HepG2 (cell line): ENCODE measurements around the gene CLMP. TPM values are rescaled to one million over a fixed set of nuclear protein-coding genes. Genes with fewer than 3 reads are reported as not detected.

Experiments used
- ATAC-seq: fragments of 200-7000 bp; cut with Tn5 transposase; 3 replicates; pipeline ENCODE4 v1.9.1; 2020; ENCODE audit warnings: mild to moderate bottlenecking, moderate library complexity
- BruUV-seq: library from RNA; stranded (reverse); fragments of 400-500 nt; replicated peaks from 2 replicates; lab custom pipeline; 2021; lab: Mats Ljungman, UMichigan
- CTCF ChIA-PET: fragments of 300-600 bp; formaldehyde crosslinking; extraction: SDS; loops from one replicate; lab custom pipeline; 2021; ENCODE audit warnings: low total read pairs, inconsistent platforms, low intra/inter-chr PET ratio; lab: Yijun Ruan, JAX
- POLR2A ChIA-PET: fragments of 350-600 bp; sonication (Branson Sonifier 250); formaldehyde crosslinking; loops from one replicate; lab custom pipeline; 2020; ENCODE audit warnings: antibody characterized with exemption, inconsistent platforms; lab: Yijun Ruan, JAX
- DNase-seq: peaks from one replicate; pipeline ENCODE4 v3.0.0-alpha.2; 2015; ENCODE audit warnings: low spot score
- FAIRE-seq: peaks from 3 replicates; lab custom pipeline; 2011; peaks lifted over from hg19 to GRCh38; lab: Jason Lieb, UNC
- H2AFZ ChIP-seq: one replicate; pipeline ENCODE4 v1.6.1; 2011; ENCODE audit warnings: low read length, inconsistent platforms
- H3K27ac ChIP-seq: fragments of 300-600 bp; 3 replicates; pipeline ENCODE4 v1.8.0; 2011; ENCODE audit warnings: mixed run types, mild to moderate bottlenecking, mixed read lengths, low read length, inconsistent platforms; ENCODE audit not compliant: insufficient read depth; ENCODE audit errors: extremely low read length
- H3K27me3 ChIP-seq, 2 experiments: fragments of 200-600 bp in 1 of 2; 2 replicates in 1 of 2; 3 replicates in 1 of 2; pipeline versions ENCODE4 v1.6.0 to v1.8.0; 2011; ENCODE audit warnings: low read length in 2 of 2, mild to moderate bottlenecking in 2 of 2, moderate library complexity in 2 of 2, inconsistent platforms in 1 of 2; ENCODE audit not compliant: insufficient read depth in 2 of 2, control insufficient read depth in 1 of 2
- H3K36me3 ChIP-seq, 2 experiments: fragments of 200-600 bp in 1 of 2; replicated peaks in 1 of 2; 2 replicates in 1 of 2; 3 replicates in 1 of 2; pipeline versions ENCODE4 v1.5.1 to v1.8.0; 2011; ENCODE audit warnings: low read length in 2 of 2, inconsistent platforms in 1 of 2; ENCODE audit not compliant: insufficient read depth in 2 of 2, control insufficient read depth in 1 of 2
- H3K4me1 ChIP-seq: 2 replicates; pipeline ENCODE4 v1.5.1; 2012; ENCODE audit warnings: low read length, inconsistent platforms; ENCODE audit not compliant: insufficient read depth
- H3K4me2 ChIP-seq: 2 replicates; pipeline ENCODE4 v1.6.0; 2011; ENCODE audit warnings: low read depth, low read length, inconsistent platforms
- H3K4me3 ChIP-seq, 3 experiments: fragments of 200-600 bp in 1 of 3; sonication (generic), shearing (Covaris generic) in 1 of 3; replicated peaks in 1 of 3; 2 replicates each; pipeline ENCODE4 v1.5.1; 2011 to 2016; ENCODE audit warnings: low read length in 3 of 3, inconsistent platforms in 2 of 3, low read depth in 2 of 3, mild to moderate bottlenecking in 2 of 3, control low read depth in 1 of 3, mixed read lengths in 1 of 3; ENCODE audit not compliant: insufficient read depth in 1 of 3
- H3K79me2 ChIP-seq: one replicate; pipeline ENCODE4 v1.6.1; 2011; ENCODE audit warnings: low read length, inconsistent platforms; ENCODE audit not compliant: insufficient read depth
- H3K9ac ChIP-seq: 2 replicates; pipeline ENCODE4 v1.6.0; 2011; ENCODE audit warnings: mild to moderate bottlenecking, low read depth, low read length, inconsistent platforms; ENCODE audit not compliant: insufficient read depth
- H3K9me3 ChIP-seq: 2 replicates; pipeline ENCODE4 v1.5.1; 2012; ENCODE audit warnings: mild to moderate bottlenecking, low read length
- H4K20me1 ChIP-seq: 2 replicates; pipeline ENCODE4 v1.6.0; 2011; ENCODE audit warnings: inconsistent platforms, mild to moderate bottlenecking, low read length, moderate library complexity; ENCODE audit not compliant: insufficient read depth
- ELF1 ChIP-seq: sonication (generic); formaldehyde crosslinking; IDR thresholded peaks from 2 replicates; pipeline ENCODE4 v1.4.0; 2020; ENCODE audit warnings: missing genetic modification reagents
- MTF2 ChIP-seq: sonication (generic); formaldehyde crosslinking; IDR thresholded peaks from 2 replicates; pipeline ENCODE4 v1.5.0; 2020; ENCODE audit warnings: missing genetic modification reagents, borderline replicate concordance
- MZF1 ChIP-seq: sonication (generic); formaldehyde crosslinking; IDR thresholded peaks from 2 replicates; pipeline ENCODE4 v1.8.1; 2023; ENCODE audit warnings: mild to moderate bottlenecking, missing genetic modification reagents, borderline replicate concordance
- PHF21A ChIP-seq: sonication (generic); formaldehyde crosslinking; IDR thresholded peaks from 2 replicates; pipeline ENCODE4 v1.5.0; 2020; ENCODE audit warnings: mild to moderate bottlenecking, missing genetic modification reagents
- U2AF1 ChIP-seq: fragments of 200-400 bp; formaldehyde crosslinking; optimal IDR thresholded peaks from 2 replicates; pipeline ENCODE3; 2017; ENCODE audit warnings: mild to moderate bottlenecking, low read depth, low read length
- ZNF205 ChIP-seq: IDR thresholded peaks from 2 replicates; pipeline ENCODE4 v1.6.1; 2018; ENCODE audit warnings: missing biosample characterization, missing genetic modification reagents
- ZNF333 ChIP-seq: sonication (generic); formaldehyde crosslinking; IDR thresholded peaks from 2 replicates; pipeline ENCODE4 v1.4.0; 2020; ENCODE audit warnings: mild to moderate bottlenecking, missing genetic modification reagents, borderline replicate concordance
- ZNF530 ChIP-seq: sonication (generic); formaldehyde crosslinking; IDR thresholded peaks from 2 replicates; pipeline ENCODE4 v1.5.0; 2020; ENCODE audit warnings: low read depth, mild to moderate bottlenecking, missing genetic modification reagents
- ZSCAN30 ChIP-seq: sonication (generic); formaldehyde crosslinking; IDR thresholded peaks from 2 replicates; pipeline ENCODE4 v1.5.0; 2020; ENCODE audit warnings: mild to moderate bottlenecking, missing genetic modification reagents
- WGBS: methylation state at CpG from one replicate; pipeline ENCODE4 v1.1.6; 2017; ENCODE audit warnings: low lambda C conversion rate; 5-methylcytosine and 5-hydroxymethylcytosine counted together
- in situ Hi-C: cut with HindIII; loops from 2 replicates; pipeline ENCODE4 v1.10.0; 2017; ENCODE audit warnings: low pct_unique_long_range_greater_than_20kb; ENCODE audit not compliant: extremely low pct_ligation_motif_present
- intact Hi-C: fragments of 100-400 bp; cut with micrococcal nuclease; formaldehyde crosslinking; loops from one replicate; pipeline ENCODE4 v1.10.0; 2022; ENCODE audit not compliant: unreplicated experiment
- polyA plus RNA-seq, 8 experiments: library from polyadenylated mRNA; depleted of rRNA in 3 of 8; stranded (reverse) in 7 of 8; unstranded in 1 of 8; fragments of >200 nt; fragmentation: Illumina TruSeq in 4 of 8; extraction: Trizol in 4 of 8; gene quantifications; 2 replicates each; pipeline versions ENCODE4 v1.2.1 to v1.2.3, GENCODE V29; 2011 to 2016; ENCODE audit warnings: low read depth in 4 of 8, missing spikeins in 1 of 8, mixed read lengths in 1 of 8; ENCODE audit not compliant: insufficient read depth in 1 of 8
- total RNA-seq, 5 experiments: library from RNA; depleted of rRNA; stranded (reverse); fragments of >200 nt; fragmentation: Illumina TruSeq; extraction: Trizol; gene quantifications; 2 replicates each; pipeline ENCODE4 v1.2.3, GENCODE V29; 2016; ENCODE audit warnings: low read depth in 1 of 5
- TF ChIP-seq, protein P1 (sequence below): IDR thresholded peaks from 2 replicates; pipeline ENCODE4 v1.6.1; 2016; ENCODE audit warnings: mild to moderate bottlenecking, missing biosample characterization, missing genetic modification reagents

Gene CLMP
- total and polyA plus RNA-seq, 2 of the 13 experiments (the other 11 are each of a cell fraction or from before 2014, with no cell fraction given), result not detected

DNA sequence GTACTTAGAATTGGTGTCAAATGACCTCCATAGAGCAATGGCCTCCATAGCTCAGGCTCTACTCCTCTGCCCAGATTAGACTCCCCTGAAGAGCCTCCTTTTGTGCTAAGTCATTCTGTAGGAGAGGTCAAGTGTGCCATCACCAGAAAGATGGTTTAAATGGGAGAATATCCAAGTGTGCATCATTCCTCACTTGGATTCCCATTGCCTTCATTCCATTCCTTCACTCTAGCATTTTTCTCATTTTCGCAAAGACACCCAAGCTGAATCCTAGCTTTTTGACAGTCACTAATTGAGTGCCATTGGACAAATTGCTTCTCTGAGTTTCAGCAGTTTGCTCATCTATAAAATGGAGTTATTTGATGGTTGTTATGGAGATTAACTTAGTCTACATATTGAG is 16.9 kb downstream of the CLMP start:
- CTCF ChIA-PET, result no interaction called here
- H3K79me2 ChIP-seq, result no peaks in the 10 kb centered on the region
- H3K9me3 ChIP-seq, result no peaks in the 10 kb centered on the region
- BruUV-seq, result no TSS peak
- no peaks in the 10 kb centered on the region for H4K20me1 ChIP-seq
- H3K4me2 ChIP-seq, result no peak overlapping the region
- no peaks in the 10 kb centered on the region for H3K36me3 ChIP-seq
- intact Hi-C loops, result no loop called here
- no peak for DNase-seq
- no peak for FAIRE-seq
- H3K27ac ChIP-seq, result no peak overlapping the region
- H3K9ac ChIP-seq, result no peak overlapping the region
- no peaks in the 10 kb centered on the region for H3K4me1 ChIP-seq
- peaks cover 1 to 17% of the 10 kb centered on the region in 2 experiments; a peak in 3 of 5 replicates for H3K27me3 ChIP-seq
- no peak for ATAC-seq
- 57% methylated on average over 1 of the region's 1 CpG for WGBS
- TF ChIP-seq PHF21A (CRISPR knock-in tag) (no peak), ZNF205 (CRISPR knock-in tag) (no peak)
- TF ChIP-seq, all 625 proteins: peak for 0
- POLR2A ChIA-PET, result no interaction called here
- in situ Hi-C loops, result no loop called here
- H3K4me3 ChIP-seq, result no peak overlapping the region
- no peak overlapping the region for H2AFZ ChIP-seq

DNA sequence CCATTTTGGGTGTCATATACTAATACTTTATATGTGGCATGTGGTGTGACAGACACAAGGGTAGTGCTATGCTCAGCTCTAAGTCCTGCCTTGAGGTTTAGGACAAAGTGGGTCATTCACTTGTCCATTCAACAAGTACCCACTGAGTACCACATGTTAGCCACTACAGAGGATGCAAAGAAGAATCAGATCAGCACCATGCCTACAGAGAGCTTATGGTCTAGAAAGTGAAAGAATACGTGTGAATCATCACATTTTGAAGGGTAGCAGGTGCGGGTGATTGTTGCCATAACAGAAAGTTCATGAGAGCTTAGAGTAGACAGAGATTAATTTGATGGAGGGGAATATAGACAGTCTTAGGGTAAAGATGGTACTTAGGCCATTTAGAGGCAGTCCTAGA is 18.3 kb downstream of the CLMP start:
- H3K9ac ChIP-seq, result no peak overlapping the region
- no peaks in the 10 kb centered on the region for H3K4me1 ChIP-seq
- POLR2A ChIA-PET, result no interaction called here
- no peak overlapping the region for H2AFZ ChIP-seq
- in situ Hi-C loops, result no loop called here
- FAIRE-seq, result no peak
- no peak overlapping the region for H3K4me2 ChIP-seq
- no peak for ATAC-seq
- H3K27me3 ChIP-seq, result peaks cover 1 to 9% of the 10 kb centered on the region in 2 experiments; a peak in 1 of 5 replicates
- H3K36me3 ChIP-seq, result no peaks in the 10 kb centered on the region
- DNase-seq, result no peak
- intact Hi-C loops, result no loop called here
- H3K79me2 ChIP-seq, result no peaks in the 10 kb centered on the region
- H4K20me1 ChIP-seq, result no peaks in the 10 kb centered on the region
- no TSS peak for BruUV-seq
- no peak overlapping the region for H3K4me3 ChIP-seq
- no peak overlapping the region for H3K27ac ChIP-seq
- TF ChIP-seq MZF1 (CRISPR knock-in tag) (no peak), MTF2 (CRISPR knock-in tag) (no peak), ZNF530 (no peak), ZSCAN30 (CRISPR knock-in tag) (no peak), ELF1 (CRISPR knock-in tag) (no peak), ZNF333 (CRISPR knock-in tag) (no peak), U2AF1 (no peak)
- TF ChIP-seq, protein P1, sequence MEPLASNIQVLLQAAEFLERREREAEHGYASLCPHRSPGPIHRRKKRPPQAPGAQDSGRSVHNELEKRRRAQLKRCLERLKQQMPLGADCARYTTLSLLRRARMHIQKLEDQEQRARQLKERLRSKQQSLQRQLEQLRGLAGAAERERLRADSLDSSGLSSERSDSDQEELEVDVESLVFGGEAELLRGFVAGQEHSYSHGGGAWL (CRISPR knock-in tag), result no peak
- no peaks in the 10 kb centered on the region for H3K9me3 ChIP-seq
- WGBS, result 20% methylated on average over 2 of the region's 2 CpGs
- CTCF ChIA-PET, result no interaction called here
